K562 (cell line): ENCODE measurements around the gene SGSH. TPM values are rescaled to one million over a fixed set of nuclear protein-coding genes. Genes with fewer than 3 reads are reported as not detected.

Source experiments
- ATAC-seq: fragments of 200-7000 bp; cut with Tn5 transposase; 3 replicates; pipeline ENCODE4 v1.9.1; 2020; ENCODE audit warnings: moderate library complexity
- BruUV-seq: library from RNA; stranded (reverse); fragments of 400-500 nt; replicated peaks from 2 replicates; lab custom pipeline; 2021; lab: Mats Ljungman, UMichigan
- CTCF ChIA-PET: fragments of 300-600 bp; formaldehyde crosslinking; extraction: SDS; loops from one replicate; lab custom pipeline; 2021; ENCODE audit warnings: low intra/inter-chr PET ratio; lab: Yijun Ruan, JAX
- POLR2A ChIA-PET: fragments of 300-600, 350-650 bp; sonication (Branson Sonifier 250); formaldehyde crosslinking; extraction: SDS; loops from one replicate; lab custom pipeline; 2021; ENCODE audit warnings: antibody characterized with exemption, inconsistent platforms; lab: Yijun Ruan, JAX
- DNase-seq, 4 experiments: peaks; one replicate each; pipeline versions ENCODE4 v3.0.0 to v3.0.0-alpha.2; 2011 to 2018; ENCODE audit warnings: low spot score in 3 of 4, mixed read lengths in 3 of 4; ENCODE audit errors: extremely low read depth in 1 of 4
- FAIRE-seq: peaks from 2 replicates; lab custom pipeline; 2011; peaks lifted over from hg19 to GRCh38; lab: Jason Lieb, UNC
- H2AFZ ChIP-seq: 2 replicates; pipeline ENCODE4 v1.6.0; 2011; ENCODE audit warnings: low read depth, low read length, control low read depth, inconsistent platforms
- H3K27ac ChIP-seq: fragments of 200-600 bp; 3 replicates; pipeline ENCODE4 v1.8.0; 2011; ENCODE audit warnings: low read depth, mild to moderate bottlenecking, control low read depth, inconsistent platforms, low read length, moderate library complexity, mixed read lengths; ENCODE audit errors: extremely low read depth
- H3K27me3 ChIP-seq, 2 experiments: fragments of 300-600 bp in 1 of 2; 2 replicates in 1 of 2; 3 replicates in 1 of 2; pipeline versions ENCODE4 v1.6.0 to v1.8.0; 2011; ENCODE audit warnings: inconsistent platforms in 2 of 2, low read length in 2 of 2, mild to moderate bottlenecking in 1 of 2, mixed read lengths in 1 of 2, moderate library complexity in 1 of 2; ENCODE audit not compliant: control insufficient read depth in 2 of 2, insufficient read depth in 2 of 2
- H3K36me3 ChIP-seq: fragments of 300-600 bp; 3 replicates; pipeline ENCODE4 v1.8.0; 2011; ENCODE audit warnings: mild to moderate bottlenecking, low read length, inconsistent platforms; ENCODE audit not compliant: control insufficient read depth, insufficient read depth
- H3K4me1 ChIP-seq, 2 experiments: fragments of 200-600 bp in 1 of 2; replicated peaks in 1 of 2; 2 replicates in 1 of 2; 3 replicates in 1 of 2; pipeline versions ENCODE4 v1.5.1 to v1.8.0; 2011; ENCODE audit warnings: inconsistent platforms in 2 of 2, low read length in 2 of 2, mild to moderate bottlenecking in 1 of 2, mixed read lengths in 1 of 2, moderate library complexity in 1 of 2; ENCODE audit not compliant: control insufficient read depth in 2 of 2, insufficient read depth in 2 of 2
- H3K4me2 ChIP-seq: 2 replicates; pipeline ENCODE4 v1.6.1; 2011; ENCODE audit warnings: low read length, control low read depth, inconsistent platforms, mixed read lengths; ENCODE audit not compliant: insufficient read depth
- H3K4me3 ChIP-seq: fragments of 200-600 bp; sonication (generic), shearing (Covaris generic); 2 replicates; pipeline ENCODE4 v1.5.1; 2016; ENCODE audit warnings: control low read depth, inconsistent platforms
- H3K79me2 ChIP-seq: fragments of 200-600 bp; 3 replicates; pipeline ENCODE4 v1.8.0; 2011; ENCODE audit warnings: low read length, inconsistent platforms; ENCODE audit not compliant: control insufficient read depth, insufficient read depth
- H3K9ac ChIP-seq, 2 experiments: 2 replicates each; pipeline versions ENCODE4 v1.6.0 to v1.6.1; 2011; ENCODE audit warnings: low read depth in 2 of 2, low read length in 2 of 2, control low read depth in 1 of 2, inconsistent platforms in 1 of 2, mild to moderate bottlenecking in 1 of 2, mixed read lengths in 1 of 2; ENCODE audit not compliant: insufficient read depth in 1 of 2
- H3K9me1 ChIP-seq: one replicate; pipeline ENCODE4 v1.6.0; 2011; ENCODE audit warnings: inconsistent platforms, mild to moderate bottlenecking, low read length, moderate library complexity; ENCODE audit not compliant: control insufficient read depth, insufficient read depth
- H3K9me3 ChIP-seq: replicated peaks from 2 replicates; pipeline ENCODE4 v1.5.1; 2011; ENCODE audit warnings: low read depth, low read length, inconsistent platforms; ENCODE audit not compliant: control insufficient read depth, insufficient read depth
- H4K20me1 ChIP-seq: replicated peaks from 2 replicates; pipeline ENCODE4 v1.6.1; 2011; ENCODE audit warnings: low read length, inconsistent platforms, mixed read lengths; ENCODE audit not compliant: control insufficient read depth, insufficient read depth
- BACH1 ChIP-seq: fragments of 200-800 bp; sonication (Bioruptor generic); IDR thresholded peaks from 2 replicates; pipeline ENCODE4 v1.6.1; 2016; ENCODE audit warnings: missing genetic modification characterization, missing compliant biosample characterization
- BRD4 ChIP-seq: fragments of 200-600 bp; sonication (generic); IDR thresholded peaks from 2 replicates; pipeline ENCODE4 v1.6.1; 2017; ENCODE audit warnings: inconsistent platforms
- DACH1 ChIP-seq: fragments of 450-650 bp; IDR thresholded peaks from 2 replicates; pipeline ENCODE4 v1.6.1; 2018; ENCODE audit not compliant: partially characterized antibody
- ELF2 ChIP-seq: fragments of 250-450 bp; sonication (Bioruptor Pico); IDR thresholded peaks from 2 replicates; pipeline ENCODE4 v1.5.0; 2021; ENCODE audit warnings: mild to moderate bottlenecking
- ETV6 ChIP-seq, 3 experiments: fragments of 150-350 bp in 1 of 3; sonication (generic) in 1 of 3; formaldehyde crosslinking in 1 of 3; IDR thresholded peaks; 2 replicates each; pipeline versions ENCODE4 v1.6.1 to v1.8.0; 2014 to 2022; ENCODE audit warnings: borderline replicate concordance in 2 of 3, low read depth in 2 of 3, antibody characterized with exemption in 1 of 3, low read length in 1 of 3, mild to moderate bottlenecking in 1 of 3, missing genetic modification reagents in 1 of 3
- FOXK1 ChIP-seq: sonication (generic); formaldehyde crosslinking; IDR thresholded peaks from 2 replicates; pipeline ENCODE4 v1.8.0; 2022; ENCODE audit warnings: missing genetic modification reagents, mild to moderate bottlenecking, borderline replicate concordance
- HNRNPL ChIP-seq: fragments of 200-400 bp; formaldehyde crosslinking; IDR thresholded peaks from 2 replicates; pipeline ENCODE4 v1.6.1; 2017; ENCODE audit warnings: low read depth, mild to moderate bottlenecking, low read length
- MECOM ChIP-seq: fragments of 250-450 bp; sonication (Bioruptor Pico); IDR thresholded peaks from 2 replicates; pipeline ENCODE4 v1.8.0; 2022; ENCODE audit warnings: inconsistent platforms
- MIER1 ChIP-seq: fragments of 450-650 bp; IDR thresholded peaks from 2 replicates; pipeline ENCODE4 v1.6.1; 2016; ENCODE audit warnings: antibody characterized with exemption, mild to moderate bottlenecking, low read depth
- MYBL2 ChIP-seq, 2 experiments: fragments of 450-650 bp in 1 of 2; sonication (generic) in 1 of 2; formaldehyde crosslinking in 1 of 2; IDR thresholded peaks; 2 replicates each; pipeline versions ENCODE4 v1.6.1 to v1.8.1; 2017 to 2022; ENCODE audit warnings: borderline replicate concordance in 1 of 2, inconsistent platforms in 1 of 2, low read depth in 1 of 2, mild to moderate bottlenecking in 1 of 2, missing genetic modification reagents in 1 of 2, moderate library complexity in 1 of 2
- MYC ChIP-seq, 2 experiments: fragments of 250-450 bp in 1 of 2; sonication (Bioruptor Pico) in 1 of 2; IDR thresholded peaks; 2 replicates each; pipeline versions ENCODE4 v1.5.1 to v1.6.1; 2012 to 2021; ENCODE audit warnings: low read depth in 2 of 2, borderline replicate concordance in 1 of 2, improper control_type of control experiment in 1 of 2, low read length in 1 of 2, mild to moderate bottlenecking in 1 of 2, moderate library complexity in 1 of 2
- NCOA4 ChIP-seq: fragments of 450-650 bp; IDR thresholded peaks from 2 replicates; pipeline ENCODE4 v1.6.1; 2018; ENCODE audit warnings: mild to moderate bottlenecking; ENCODE audit not compliant: partially characterized antibody
- POLR2AphosphoS5 ChIP-seq: IDR thresholded peaks from 2 replicates; pipeline ENCODE4 v1.6.1; 2011; ENCODE audit warnings: mild to moderate bottlenecking, low read depth, low read length, moderate library complexity; ENCODE audit not compliant: control insufficient read depth, insufficient read depth
- ZBTB8A ChIP-seq: fragments of 450-650 bp; IDR thresholded peaks from 2 replicates; pipeline ENCODE4 v1.6.1; 2018; ENCODE audit warnings: mild to moderate bottlenecking, moderate library complexity; ENCODE audit not compliant: partially characterized antibody
- ZC3H11A ChIP-seq: IDR thresholded peaks from 2 replicates; pipeline ENCODE4 v1.6.1; 2012; ENCODE audit warnings: low read depth, low read length, improper control_type of control experiment
- ZSCAN29 ChIP-seq: fragments of 450-650 bp; IDR thresholded peaks from 2 replicates; pipeline ENCODE4 v1.6.1; 2017
- WGBS: fragments of 100-300 bp; shearing (Covaris generic); methylation state at CpG from one replicate; pipeline ENCODE4 v1.1.6; 2016; ENCODE audit warnings: low coverage, mixed read lengths; ENCODE audit not compliant: insufficient coverage; ENCODE audit errors: missing lambda C conversion rate; 5-methylcytosine and 5-hydroxymethylcytosine counted together
- in situ Hi-C: fragments of 300-500 bp; cut with MboI; formaldehyde crosslinking; loops from 4 replicates; pipeline ENCODE4 v1.15.0; 2018; ENCODE audit warnings: inconsistent platforms, mixed read lengths
- intact Hi-C: fragments of 100-400 bp; cut with micrococcal nuclease; formaldehyde crosslinking; loops from 2 replicates; pipeline ENCODE4 v1.14.2; 2022
- polyA plus RNA-seq, 8 experiments: library from polyadenylated mRNA; depleted of rRNA in 4 of 8; stranded (reverse) in 5 of 8; unstranded in 3 of 8; fragments of >200 nt; fragmentation: Nextera tagmentation in 2 of 8; fragmentation: Illumina TruSeq in 1 of 8; extraction: Ambion mirVana in 2 of 8; extraction: Trizol in 1 of 8; gene quantifications; 2 replicates each; pipeline versions ENCODE4 v1.2.1 to v1.2.3, GENCODE V29; 2011 to 2014; ENCODE audit warnings: inconsistent platforms in 1 of 8, missing spikeins in 1 of 8
- total RNA-seq, 7 experiments: library from RNA; depleted of rRNA in 6 of 7; stranded (reverse); fragments of >200 nt in 6 of 7; fragmentation: Illumina TruSeq in 2 of 7; extraction: Trizol in 2 of 7; gene quantifications; 2 replicates each; pipeline versions ENCODE4 v1.2.1 to v1.2.3, GENCODE V29; 2011 to 2021; ENCODE audit warnings: low replicate concordance in 1 of 7
- TF ChIP-seq, protein P1 (sequence below): sonication (generic); formaldehyde crosslinking; IDR thresholded peaks from 2 replicates; pipeline ENCODE4 v1.8.0; 2022; ENCODE audit warnings: mild to moderate bottlenecking, missing genetic modification reagents

The SGSH gene
- total and polyA plus RNA-seq, 9 of the 15 experiments (the other 6 are each of a cell fraction or from before 2014, with no cell fraction given): 0.25 to 15.7 (median 4.9) TPM

DNA sequence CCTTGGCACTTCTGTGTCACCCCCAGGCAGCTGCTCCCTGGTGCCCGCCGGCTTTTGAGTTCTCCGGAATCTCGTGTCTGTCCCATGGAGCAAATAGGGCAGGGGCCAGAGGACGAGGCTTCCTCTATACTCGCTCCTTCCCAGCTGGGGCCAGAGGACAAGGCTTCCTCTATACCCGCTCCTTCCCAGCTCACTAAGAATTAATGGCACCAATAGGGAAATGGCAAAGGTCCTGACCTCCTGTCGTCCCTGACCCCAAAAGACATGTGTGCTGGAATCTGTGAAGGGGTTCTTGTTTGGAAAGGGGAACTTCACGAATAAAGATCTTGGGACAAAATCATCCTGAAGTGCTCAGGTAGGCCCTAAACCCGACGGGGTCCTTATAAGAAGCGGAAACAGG is 7.6 kb downstream of the SGSH start:
- Histone ChIP-seq H3K4me1 (peaks cover 0 to 15% of the 10 kb centered on the region in 2 experiments; a peak in 1 of 5 replicates), H3K9me3 (no peaks in the 10 kb centered on the region), H3K36me3 (peaks cover 45% of the 10 kb centered on the region; the same call in 1 of the 3 replicates), H3K27ac (no peak overlapping the region), H3K9ac (no peak overlapping the region; a peak in 1 of 4 replicates), H2AFZ (no peak overlapping the region), H3K27me3 (no peaks in the 10 kb centered on the region), H3K4me3 (no peak overlapping the region), H3K4me2 (no peak overlapping the region), H4K20me1 (0 out of 2 replicates have a peak, but pooled peaks cover under 1% of the 10 kb centered on the region), H3K79me2 (no peaks in the 10 kb centered on the region), H3K9me1 (no peaks in the 10 kb centered on the region)
- no peak for ATAC-seq
- in situ Hi-C loops (no loop called here), intact Hi-C loops (no loop called here)
- POLR2A ChIA-PET: no interaction called here
- CTCF ChIA-PET: no interaction called here
- no peak for FAIRE-seq
- 68% methylated on average over 8 of the region's 12 CpGs for whole genome bisulfite sequencing
- no TSS peak for BruUV-seq
- DNase-seq: no peak
- TF ChIP-seq ZBTB8A (no peak), MYBL2 (IDR thresholded peaks at IDR 0.05; ENCODE audit: low read depth) (no peak), MYBL2 (CRISPR knock-in tag; IDR thresholded peaks at IDR 0.05; ENCODE audit: borderline replicate concordance) (no peak), ZC3H11A (no peak), HNRNPL (no peak), DACH1 (no peak), ELF2 (no peak), MECOM (CRISPR knock-in tag) (no peak), BRD4 (no peak), ETV6 (IDR thresholded peaks at IDR 0.05; ENCODE audit: borderline replicate concordance in 1 of 2, low read depth in 2 of 2, low read length in 1 of 2) (no peak), ETV6 (CRISPR knock-in tag; IDR thresholded peaks at IDR 0.05; ENCODE audit: borderline replicate concordance) (no peak), ZSCAN29 (no peak), FOXK1 (CRISPR knock-in tag) (no peak), MIER1 (no peak), MYC (IDR thresholded peaks at IDR 0.05; ENCODE audit: low read depth, low read length) (no peak), MYC (CRISPR knock-in tag; IDR thresholded peaks at IDR 0.05; ENCODE audit: borderline replicate concordance, low read depth) (no peak), POLR2AphosphoS5 (no peak), BACH1 (tag) (no peak), NCOA4 (no peak)
- TF ChIP-seq, protein P1, sequence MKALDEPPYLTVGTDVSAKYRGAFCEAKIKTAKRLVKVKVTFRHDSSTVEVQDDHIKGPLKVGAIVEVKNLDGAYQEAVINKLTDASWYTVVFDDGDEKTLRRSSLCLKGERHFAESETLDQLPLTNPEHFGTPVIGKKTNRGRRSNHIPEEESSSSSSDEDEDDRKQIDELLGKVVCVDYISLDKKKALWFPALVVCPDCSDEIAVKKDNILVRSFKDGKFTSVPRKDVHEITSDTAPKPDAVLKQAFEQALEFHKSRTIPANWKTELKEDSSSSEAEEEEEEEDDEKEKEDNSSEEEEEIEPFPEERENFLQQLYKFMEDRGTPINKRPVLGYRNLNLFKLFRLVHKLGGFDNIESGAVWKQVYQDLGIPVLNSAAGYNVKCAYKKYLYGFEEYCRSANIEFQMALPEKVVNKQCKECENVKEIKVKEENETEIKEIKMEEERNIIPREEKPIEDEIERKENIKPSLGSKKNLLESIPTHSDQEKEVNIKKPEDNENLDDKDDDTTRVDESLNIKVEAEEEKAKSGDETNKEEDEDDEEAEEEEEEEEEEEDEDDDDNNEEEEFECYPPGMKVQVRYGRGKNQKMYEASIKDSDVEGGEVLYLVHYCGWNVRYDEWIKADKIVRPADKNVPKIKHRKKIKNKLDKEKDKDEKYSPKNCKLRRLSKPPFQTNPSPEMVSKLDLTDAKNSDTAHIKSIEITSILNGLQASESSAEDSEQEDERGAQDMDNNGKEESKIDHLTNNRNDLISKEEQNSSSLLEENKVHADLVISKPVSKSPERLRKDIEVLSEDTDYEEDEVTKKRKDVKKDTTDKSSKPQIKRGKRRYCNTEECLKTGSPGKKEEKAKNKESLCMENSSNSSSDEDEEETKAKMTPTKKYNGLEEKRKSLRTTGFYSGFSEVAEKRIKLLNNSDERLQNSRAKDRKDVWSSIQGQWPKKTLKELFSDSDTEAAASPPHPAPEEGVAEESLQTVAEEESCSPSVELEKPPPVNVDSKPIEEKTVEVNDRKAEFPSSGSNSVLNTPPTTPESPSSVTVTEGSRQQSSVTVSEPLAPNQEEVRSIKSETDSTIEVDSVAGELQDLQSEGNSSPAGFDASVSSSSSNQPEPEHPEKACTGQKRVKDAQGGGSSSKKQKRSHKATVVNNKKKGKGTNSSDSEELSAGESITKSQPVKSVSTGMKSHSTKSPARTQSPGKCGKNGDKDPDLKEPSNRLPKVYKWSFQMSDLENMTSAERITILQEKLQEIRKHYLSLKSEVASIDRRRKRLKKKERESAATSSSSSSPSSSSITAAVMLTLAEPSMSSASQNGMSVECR (CRISPR knock-in tag): no peak
